ENCODE results near the gene YIF1B. TPM values are rescaled to one million over a fixed set of nuclear protein-coding genes. Genes with fewer than 3 reads are reported as not detected.

YIF1B gene
- total RNA-seq, 1 experiment from 2014 or later, result 73.2 TPM

GRCh38 chr19:38267761-38268483, 47.8 kb downstream of the YIF1B start:
- Mint-ChIP-seq H3K4me1 (peaks cover 62 to 64% of the 10 kb centered on the region in 2 experiments), H3K27me3 (ENCODE audit: low read depth) (no peaks in the 10 kb centered on the region), H3K4me3 (peak overlapping the region; percentile 24 to 100), H3K27ac (peak overlapping the region; percentile 68 to 96 (median 94); a peak in 6 of 7 replicates), H3K36me3 (ENCODE audit: insufficient read depth in 1 of 3, low read depth in 3 of 3) (peaks cover 2 to 20% (median 16%) of the 10 kb centered on the region in 3 experiments; a peak in 4 of 7 replicates), H3K9me3 (no peaks in the 10 kb centered on the region; a peak in 2 of 5 replicates)
- no peak overlapping the region for H3K14ac ChIP-seq (ENCODE audit: insufficient read depth, low read length)
- no peak overlapping the region for H4K5ac ChIP-seq (ENCODE audit: insufficient read length, low read depth, low read length)
- no peak overlapping the region for H3K18ac ChIP-seq (ENCODE audit: insufficient read length, low read depth, low read length)
- no peak for TF ChIP-seq CTCF (conservative IDR thresholded peaks at IDR 0.05)
- H2BK20ac ChIP-seq (ENCODE audit: low read depth, low read length, poor library complexity, severe bottlenecking), result no peak overlapping the region
- peaks cover 11% of the 10 kb centered on the region for H3K23me2 ChIP-seq (ENCODE audit: insufficient read length, low read depth, low read length, poor library complexity, severe bottlenecking)
- H3K79me1 ChIP-seq (ENCODE audit: insufficient read depth, low read depth, low read length, poor library complexity, severe bottlenecking), result peaks cover 17% of the 10 kb centered on the region
- no peak overlapping the region for H2BK120ac ChIP-seq (ENCODE audit: low read depth, low read length, poor library complexity, severe bottlenecking)
- no peak for DNase-seq
- H4K8ac ChIP-seq (replicated peaks; ENCODE audit: insufficient read length, low read depth, low read length), result no peak overlapping the region
- no peak overlapping the region for H3K4ac ChIP-seq (ENCODE audit: low read depth, low read length)
- H3K9ac ChIP-seq (ENCODE audit: extremely low read depth, insufficient read length, low read length), result no peak overlapping the region
- no peak overlapping the region for H3K27ac ChIP-seq (ENCODE audit: insufficient read length, low read depth, low read length)
- H2AFZ ChIP-seq (ENCODE audit: low read length), result no peak overlapping the region
- peaks cover 12% of the 10 kb centered on the region; the same call in 1 of the 2 replicates for H3K4me1 ChIP-seq (ENCODE audit: insufficient read depth, low read length)
- WGBS (ENCODE audit: extremely low coverage, insufficient read length, low lambda C conversion rate), result no CpG with 5 or more reads among the region's 12 CpGs
- H3K4me2 ChIP-seq (ENCODE audit: insufficient read depth, insufficient read length, low read length), result no peak overlapping the region
- H2AK5ac ChIP-seq (ENCODE audit: insufficient read length, low read length), result no peak overlapping the region
- H4K20me1 ChIP-seq (ENCODE audit: control insufficient read depth, insufficient read depth, insufficient read length), result no peaks in the 10 kb centered on the region
- H2BK5ac ChIP-seq (ENCODE audit: insufficient read length, low read length), result no peak overlapping the region
- no peaks in the 10 kb centered on the region for H3K27me3 ChIP-seq (ENCODE audit: insufficient read depth, low read length)
- no peak overlapping the region for H2BK12ac ChIP-seq (ENCODE audit: insufficient read length, low read depth, low read length)
- no peak overlapping the region for H3T11ph ChIP-seq (ENCODE audit: low read length)
- H4K91ac ChIP-seq (ENCODE audit: insufficient read length, low read depth, low read length), result no peak overlapping the region
- H2BK15ac ChIP-seq (ENCODE audit: low read depth, low read length), result no peak overlapping the region
- H3K79me2 ChIP-seq (ENCODE audit: insufficient read depth, low read length), result peaks cover 39% of the 10 kb centered on the region; the same call in 1 of the 2 replicates
- no peak overlapping the region for H3K23ac ChIP-seq (ENCODE audit: insufficient read length, low read depth, low read length)
- H3K56ac ChIP-seq (ENCODE audit: insufficient read length, low read depth, low read length), result no peak overlapping the region
- H3K9me3 ChIP-seq (ENCODE audit: control insufficient read depth, low read depth, low read length), result no peaks in the 10 kb centered on the region
